NCI-H2196 treated with DMSO at 0.1 percent for 48 hours (cell line): Measurements from ENCODE around the gene SPARC.

Experiments
- DNase-seq: peaks from one replicate; lab custom pipeline; 2025; ENCODE audit not compliant: unreplicated experiment; lab: John Stamatoyannopoulos, UW

The SPARC gene

GRCh38 chr5:151661968-151662732 lies 24.6 kb downstream of the SPARC start:
- DNase-seq: no peak

- DNase-seq: no peak
These were observed 25.9 kb downstream of the SPARC start for GRCh38 chr5:151660616-151661495.

GRCh38 chr5:151659001-151659754 lies 27.5 kb downstream of the SPARC start:
- peak; percentile 51 for DNase-seq

- no peak for DNase-seq
These were observed 29.6 kb downstream of the SPARC start for GRCh38 chr5:151657114-151657513.

GRCh38 chr5:151656311-151656710 lies 30.4 kb downstream of the SPARC start:
- no peak for DNase-seq

GRCh38 chr5:151651997-151652645 lies 34.6 kb downstream of the SPARC start:
- peak; percentile 60 for DNase-seq

- no peak for DNase-seq
These were observed 37.7 kb downstream of the SPARC start for GRCh38 chr5:151648988-151649387.

GRCh38 chr5:151648089-151648488 lies 38.6 kb downstream of the SPARC start:
- DNase-seq: no peak

GRCh38 chr5:151647320-151647861 lies 39.3 kb downstream of the SPARC start:
- no peak for DNase-seq

GRCh38 chr5:151646334-151646733 lies 40.4 kb downstream of the SPARC start:
- DNase-seq: no peak

GRCh38 chr5:151643388-151643787 lies 43.3 kb downstream of the SPARC start:
- DNase-seq: no peak

GRCh38 chr5:151642472-151643140 lies 44.1 kb downstream of the SPARC start:
- DNase-seq: no peak

GRCh38 chr5:151638619-151639018 lies 48.1 kb downstream of the SPARC start:
- no peak for DNase-seq

- no peak for DNase-seq
These were observed 49.0 kb downstream of the SPARC start for GRCh38 chr5:151637676-151638075.

GRCh38 chr5:151633892-151634291 lies 52.8 kb downstream of the SPARC start:
- no peak for DNase-seq

- no peak for DNase-seq
These were observed 53.8 kb downstream of the SPARC start for GRCh38 chr5:151632941-151633340.

- no peak for DNase-seq
These were observed 54.2 kb downstream of the SPARC start for GRCh38 chr5:151632524-151632923.

- no peak for DNase-seq
These were observed 54.8 kb downstream of the SPARC start for GRCh38 chr5:151631941-151632340.

GRCh38 chr5:151630088-151630487 lies 56.6 kb downstream of the SPARC start:
- DNase-seq: no peak
